Right lobe of liver (tissue), 4 donors: ENCODE measurements around the gene ARHGEF11.

Experiments used
- POLR2A ChIP-seq: fragments of 450-650 bp; IDR thresholded peaks from one replicate; pipeline ENCODE4 v1.6.1; 2017; ENCODE audit warnings: antibody characterized with exemption, mild to moderate bottlenecking
- TF ChIP-seq, protein P1 (sequence below), 4 donors: fragments of 200-600 bp in 3 of 4; fragments of 450-650 bp in 1 of 4; IDR thresholded peaks; one replicate each; pipeline versions ENCODE4 v1.5.1 to v1.8.0; 2016 to 2022; ENCODE audit warnings: antibody characterized with exemption in 4 of 4, mild to moderate bottlenecking in 2 of 4
- donor health status: DM: no; HTN: no; CAD: no.
- donor health status: DM: no; HTN: no; CAD: no.
- donor health status: DM: no; HTN: yes; CAD: no.

- TF ChIP-seq POLR2A, result no peak
- TF ChIP-seq, protein P1, sequence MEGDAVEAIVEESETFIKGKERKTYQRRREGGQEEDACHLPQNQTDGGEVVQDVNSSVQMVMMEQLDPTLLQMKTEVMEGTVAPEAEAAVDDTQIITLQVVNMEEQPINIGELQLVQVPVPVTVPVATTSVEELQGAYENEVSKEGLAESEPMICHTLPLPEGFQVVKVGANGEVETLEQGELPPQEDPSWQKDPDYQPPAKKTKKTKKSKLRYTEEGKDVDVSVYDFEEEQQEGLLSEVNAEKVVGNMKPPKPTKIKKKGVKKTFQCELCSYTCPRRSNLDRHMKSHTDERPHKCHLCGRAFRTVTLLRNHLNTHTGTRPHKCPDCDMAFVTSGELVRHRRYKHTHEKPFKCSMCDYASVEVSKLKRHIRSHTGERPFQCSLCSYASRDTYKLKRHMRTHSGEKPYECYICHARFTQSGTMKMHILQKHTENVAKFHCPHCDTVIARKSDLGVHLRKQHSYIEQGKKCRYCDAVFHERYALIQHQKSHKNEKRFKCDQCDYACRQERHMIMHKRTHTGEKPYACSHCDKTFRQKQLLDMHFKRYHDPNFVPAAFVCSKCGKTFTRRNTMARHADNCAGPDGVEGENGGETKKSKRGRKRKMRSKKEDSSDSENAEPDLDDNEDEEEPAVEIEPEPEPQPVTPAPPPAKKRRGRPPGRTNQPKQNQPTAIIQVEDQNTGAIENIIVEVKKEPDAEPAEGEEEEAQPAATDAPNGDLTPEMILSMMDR (IDR thresholded peaks at IDR 0.05), result no peak
Measured at GRCh38 chr1:156913809-156914387, 131.6 kb downstream of the ARHGEF11 start.
